Activated CD4-positive, alpha-beta T cell treated with anti-CD3 and anti-CD28 coated beads for 36 hours (primary cell): ENCODE data around the gene PPM1F. TPM values are rescaled to one million over a fixed set of nuclear protein-coding genes. Genes with fewer than 3 reads are reported as not detected.
A peak's percentile ranks its signal among the peaks of the same experiment; 100 is the strongest.
"Not testable (repeated sequence)": the region's sequence is repeated elsewhere in the genome, so short reads cannot be mapped to it uniquely, and the experiment has no call there.

Experiments
- ATAC-seq: fragments of 200-7000 bp; cut with Tn5 transposase; one replicate; pipeline ENCODE4 v1.10.0; 2021; ENCODE audit warnings: mild to moderate bottlenecking, moderate library complexity
- CTCF ChIA-PET: fragments of 350-600 bp; sonication (Branson Sonifier 250); formaldehyde crosslinking; loops from one replicate; lab custom pipeline; 2021; ENCODE audit warnings: antibody characterized with exemption; lab: Charles Lee
- POLR2A ChIA-PET: fragments of 350-600 bp; sonication (Branson Sonifier 250); formaldehyde crosslinking; loops from one replicate; lab custom pipeline; 2021; ENCODE audit warnings: antibody characterized with exemption, inconsistent platforms; lab: Charles Lee
- DNase-seq: peaks from one replicate; pipeline ENCODE4 v3.0.0-alpha.2; 2020
- H3K27ac Mint-ChIP-seq: one replicate; pipeline ENCODE4 v1.8.0; 2021; ENCODE audit warnings: mixed read lengths
- H3K27me3 Mint-ChIP-seq: one replicate; pipeline ENCODE4 v1.8.0; 2021; ENCODE audit warnings: mixed read lengths
- H3K36me3 Mint-ChIP-seq: one replicate; pipeline ENCODE4 v1.8.0; 2021; ENCODE audit warnings: low read depth, mixed read lengths
- H3K4me1 Mint-ChIP-seq: one replicate; pipeline ENCODE4 v1.8.0; 2021; ENCODE audit warnings: mixed read lengths
- H3K4me3 Mint-ChIP-seq: one replicate; pipeline ENCODE4 v1.8.0; 2021; ENCODE audit warnings: mild to moderate bottlenecking, moderate library complexity, mixed read lengths
- H3K9me3 Mint-ChIP-seq: one replicate; pipeline ENCODE4 v1.8.0; 2021; ENCODE audit warnings: low read depth, mixed read lengths
- intact Hi-C, 2 experiments: fragments of 100-400 bp; cut with DNase I in 1 of 2; cut with micrococcal nuclease in 1 of 2; formaldehyde crosslinking; loops; one replicate each; pipeline versions ENCODE4 v1.14.2 to v1.15.1; 2022 to 2024; cut with DNase I, micrococcal nuclease
- total RNA-seq, 2 experiments: library from RNA; stranded (reverse); gene quantifications; one replicate each; pipeline ENCODE4 v1.2.3, GENCODE V29; 2021

The PPM1F gene
- total RNA-seq, 2 experiments from 2014 or later, result 23.6 to 27.7 TPM

DNA sequence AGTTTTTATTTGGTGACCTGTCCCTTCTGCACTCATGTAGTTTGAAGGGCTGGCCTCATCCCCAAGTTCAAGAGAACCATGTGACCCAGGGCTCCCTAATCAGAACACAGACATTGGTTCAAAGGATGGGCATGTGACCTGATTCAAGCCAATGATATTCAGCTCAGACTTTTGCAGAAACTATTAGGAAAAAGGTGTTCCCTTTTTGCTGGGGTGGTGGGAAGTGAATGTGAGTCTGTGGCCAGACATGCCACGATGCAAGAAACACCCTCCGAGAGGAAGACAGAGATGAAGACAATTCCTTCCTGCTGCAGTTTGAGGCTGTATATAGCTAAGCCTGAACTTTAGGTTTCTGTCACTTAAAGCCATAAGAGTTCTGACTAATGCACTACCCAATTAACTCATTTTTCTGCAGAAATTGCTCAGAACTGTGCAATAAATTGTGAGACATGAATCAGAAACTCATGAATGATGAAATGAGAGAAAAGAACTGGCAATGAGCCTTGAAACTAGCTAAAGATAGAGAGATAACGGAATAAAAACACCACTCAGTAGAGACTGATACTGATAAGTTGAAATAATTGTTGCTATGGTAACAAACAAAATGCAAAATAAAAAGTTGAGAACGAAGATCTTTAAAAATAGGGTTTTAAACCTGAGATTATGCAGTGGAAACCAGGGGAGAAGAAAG, 76.0 kb downstream of the PPM1F start:
- peaks cover 5% of the 10 kb centered on the region for H3K27me3 Mint-ChIP-seq
- no peaks in the 10 kb centered on the region for H3K36me3 Mint-ChIP-seq
- peak; percentile 96 for ATAC-seq
- peak overlapping the region; percentile 93 for H3K27ac Mint-ChIP-seq
- intact Hi-C loops, result loop anchor here (1.0 kb wide), 4 partner anchors 8 to 114 kb away; no protein-coding TSS in a partner anchor
- H3K4me3 Mint-ChIP-seq, result no peak overlapping the region
- H3K9me3 Mint-ChIP-seq, result no peaks in the 10 kb centered on the region
- CTCF ChIA-PET, result interaction anchor here (1.2 to 1.4 kb wide), 4 partner anchors 11 to 115 kb away, joined by 3 to 6 read pairs (median 3); no protein-coding TSS in a partner anchor
- POLR2A ChIA-PET, result interaction anchor here (0.7 to 3.0 kb wide), 10 partner anchors 9 to 974 kb away, joined by 3 to 28 read pairs (median 6); partner anchors contain the start of gene MAPK1
- H3K4me1 Mint-ChIP-seq, result peaks cover 20% of the 10 kb centered on the region
- DNase-seq, result peak; percentile 63

GRCh38 chr22:21874953-21875352, 77.7 kb downstream of the PPM1F start:
- H3K4me3 Mint-ChIP-seq, H3K27ac Mint-ChIP-seq, H3K36me3 Mint-ChIP-seq, intact Hi-C loops, DNase-seq, H3K9me3 Mint-ChIP-seq, ATAC-seq, H3K27me3 Mint-ChIP-seq: not testable (repeated sequence)
- ChIA-PET CTCF (interaction anchor here (0.6 kb wide), 1 partner anchor 18 kb away, joined by 3 read pairs; no protein-coding TSS in a partner anchor), POLR2A (interaction anchor here (3.0 kb wide), 1 partner anchor 8 kb away, joined by 28 read pairs; the partner anchor contains the start of gene MAPK1)
- H3K4me1 Mint-ChIP-seq, result peaks cover 20% of the 10 kb centered on the region

DNA sequence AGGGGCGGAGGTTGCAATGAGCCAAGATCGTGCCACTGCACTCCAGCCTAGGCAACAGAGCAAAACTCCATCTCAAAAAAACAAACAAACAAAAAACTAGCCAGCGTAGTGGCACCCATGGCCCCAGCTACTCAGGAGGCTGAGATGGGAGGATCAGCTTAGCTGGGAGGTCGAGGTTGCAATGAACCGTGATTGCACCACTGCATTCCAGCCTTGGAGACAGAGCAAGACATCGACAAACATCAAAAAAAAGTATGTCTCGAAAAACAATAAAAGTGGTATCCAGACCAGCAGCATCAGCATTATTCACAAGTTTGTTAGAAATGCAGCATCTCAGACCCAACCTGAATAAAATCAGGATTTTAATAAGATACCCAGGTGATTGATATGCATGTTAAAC, 79.0 kb downstream of the PPM1F start:
- peaks cover 7% of the 10 kb centered on the region for H3K27me3 Mint-ChIP-seq
- H3K4me1 Mint-ChIP-seq, result peaks cover 26% of the 10 kb centered on the region
- POLR2A ChIA-PET, result no interaction called here
- no peaks in the 10 kb centered on the region for H3K9me3 Mint-ChIP-seq
- no peak for DNase-seq
- no peaks in the 10 kb centered on the region for H3K36me3 Mint-ChIP-seq
- no peak overlapping the region for H3K4me3 Mint-ChIP-seq
- no peak overlapping the region for H3K27ac Mint-ChIP-seq
- intact Hi-C loops, result no loop called here
- ATAC-seq, result no peak
- CTCF ChIA-PET, result interaction anchor here (0.6 kb wide), 1 partner anchor 34 kb away, joined by 4 read pairs; no protein-coding TSS in a partner anchor

GRCh38 chr22:21872741-21873140, 79.9 kb downstream of the PPM1F start:
- H3K36me3 Mint-ChIP-seq, H3K4me3 Mint-ChIP-seq, H3K27ac Mint-ChIP-seq, intact Hi-C loops, ATAC-seq, CTCF ChIA-PET, H3K9me3 Mint-ChIP-seq, H3K27me3 Mint-ChIP-seq, POLR2A ChIA-PET, DNase-seq: not testable (repeated sequence)
- H3K4me1 Mint-ChIP-seq, result peaks cover 33% of the 10 kb centered on the region

Other genes with a start within 250 kb of the PPM1F start
- 1 to 10 TPM; 1.0 to 1.5 TPM for gene YPEL1, start 217.1 kb downstream of the PPM1F start, total RNA-seq
- gene MAPK1, start 85.2 kb downstream of the PPM1F start, total RNA-seq, result 100 to 1,000 TPM in 1 of 2 experiments, 10 to 100 TPM in 1; 91.9 to 108 TPM
- 10 to 100 TPM; 27.3 to 33.8 TPM for gene TOP3B, start 29.9 kb upstream of the PPM1F start, total RNA-seq